Measurements from ENCODE around the gene TRIP10. TPM values are rescaled to one million over a fixed set of nuclear protein-coding genes. Genes with fewer than 3 reads are reported as not detected.

TRIP10 gene
- total RNA-seq, 1 experiment from 2014 or later = 96.6 TPM

DNA sequence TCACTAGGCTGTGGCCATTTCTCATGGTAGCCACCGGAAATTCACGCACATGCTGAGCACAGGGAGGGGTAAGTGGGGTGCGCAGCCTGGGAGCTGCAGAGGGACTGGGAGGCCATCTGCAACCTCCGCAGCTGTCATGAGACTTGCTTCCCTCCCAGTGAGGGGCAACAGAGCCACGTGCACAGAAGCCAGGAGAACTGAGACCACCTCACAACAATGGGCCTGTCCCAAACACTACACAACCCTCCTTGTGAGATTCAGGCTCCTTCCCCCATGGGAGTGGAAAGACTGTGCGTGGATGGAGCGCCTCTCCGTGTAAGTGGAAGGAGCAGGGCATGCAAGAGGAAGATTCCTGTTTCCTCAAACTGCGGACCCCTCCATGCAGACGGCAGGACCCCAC, 27.9 kb upstream of the TRIP10 start:
- Histone ChIP-seq H3K9me2 (replicated peaks; ENCODE audit: low read length) (no peaks in the 10 kb centered on the region), H3K27ac (ENCODE audit: low read length) (no peak overlapping the region), H3K79me2 (ENCODE audit: low read length) (no peaks in the 10 kb centered on the region), H2AFZ (ENCODE audit: low read length) (no peak overlapping the region), H3K27me3 (ENCODE audit: low read length) (peaks cover 22% of the 10 kb centered on the region), H3K4me3 (ENCODE audit: low read length) (no peak overlapping the region), H4K20me1 (ENCODE audit: low read length) (no peaks in the 10 kb centered on the region), H3K9me3 (ENCODE audit: low read length) (no peaks in the 10 kb centered on the region), H3K4me1 (ENCODE audit: insufficient read depth, low read length) (no peaks in the 10 kb centered on the region), H3K9ac (ENCODE audit: low read length) (no peak overlapping the region), H3K4me2 (ENCODE audit: low read length) (no peak overlapping the region), H3K36me3 (ENCODE audit: low read depth, low read length) (no peaks in the 10 kb centered on the region), H3F3A (ENCODE audit: low read length, unreplicated experiment) (no peaks in the 10 kb centered on the region)
- no peak for ATAC-seq
- CTCF ChIA-PET = no interaction called here
- no TSS peak for BruUV-seq (replicated peaks)
- POLR2A ChIA-PET (ENCODE audit: unreplicated experiment) = no interaction called here
- intact Hi-C loops (cut with micrococcal nuclease) = no loop called here
- no peak for DNase-seq
- TF ChIP-seq CTCF (conservative IDR thresholded peaks at IDR 0.05; ENCODE audit: low read depth, low read length) (no peak), EZH2phosphoT487 (IDR thresholded peaks at IDR 0.05; ENCODE audit: borderline replicate concordance, low read length) (no peak), EZH2 (IDR thresholded peaks at IDR 0.05; ENCODE audit: low read length, unreplicated experiment) (no peak)

GRCh38 chr19:6712231-6712630, 27.2 kb upstream of the TRIP10 start:
- CTCF ChIA-PET = no interaction called here
- no peak for ATAC-seq
- no TSS peak for BruUV-seq (replicated peaks)

More at GRCh38 chr19:6712231-6712630, 27.2 kb upstream of the TRIP10 start:
- Histone ChIP-seq H3K9ac (ENCODE audit: low read length) (no peak overlapping the region), H3K36me3 (ENCODE audit: low read depth, low read length) (no peaks in the 10 kb centered on the region), H4K20me1 (ENCODE audit: low read length) (no peaks in the 10 kb centered on the region), H3F3A (ENCODE audit: low read length, unreplicated experiment) (no peaks in the 10 kb centered on the region), H3K4me2 (ENCODE audit: low read length) (no peak overlapping the region), H3K9me2 (replicated peaks; ENCODE audit: low read length) (no peaks in the 10 kb centered on the region), H3K27me3 (ENCODE audit: low read length) (peaks cover 22% of the 10 kb centered on the region), H3K4me1 (ENCODE audit: insufficient read depth, low read length) (no peaks in the 10 kb centered on the region), H3K9me3 (ENCODE audit: low read length) (no peaks in the 10 kb centered on the region), H3K79me2 (ENCODE audit: low read length) (no peaks in the 10 kb centered on the region), H3K4me3 (ENCODE audit: low read length) (no peak overlapping the region), H3K27ac (ENCODE audit: low read length) (no peak overlapping the region), H2AFZ (ENCODE audit: low read length) (no peak overlapping the region)
- intact Hi-C loops (cut with micrococcal nuclease) = no loop called here
- POLR2A ChIA-PET (ENCODE audit: unreplicated experiment) = no interaction called here
- TF ChIP-seq CTCF (conservative IDR thresholded peaks at IDR 0.05; ENCODE audit: low read depth, low read length) (no peak), EZH2phosphoT487 (IDR thresholded peaks at IDR 0.05; ENCODE audit: borderline replicate concordance, low read length) (no peak), EZH2 (IDR thresholded peaks at IDR 0.05; ENCODE audit: low read length, unreplicated experiment) (no peak)
- no peak for DNase-seq
